HCT116 (cell line): ENCODE measurements around the gene SERPINI1. TPM values are rescaled to one million over a fixed set of nuclear protein-coding genes. Genes with fewer than 3 reads are reported as not detected.

Source experiments
- ATAC-seq: fragments of 200-7000 bp; cut with Tn5 transposase; 2 replicates; pipeline ENCODE4 v1.9.1; 2020; ENCODE audit warnings: mild to moderate bottlenecking, moderate library complexity
- BruUV-seq: library from RNA; stranded (reverse); fragments of 400-500 nt; replicated peaks from 2 replicates; lab custom pipeline; 2021; lab: Mats Ljungman, UMichigan
- CTCF ChIA-PET: fragments of 300-600 bp; sonication (Branson Sonifier 250); formaldehyde crosslinking; loops from one replicate; lab custom pipeline; 2021; ENCODE audit warnings: antibody characterized with exemption; lab: Charles Lee
- POLR2A ChIA-PET: fragments of 300-600, 350-600 bp; sonication (Branson Sonifier 250); formaldehyde crosslinking; loops from one replicate; lab custom pipeline; 2021; ENCODE audit warnings: antibody characterized with exemption; lab: Charles Lee
- RAD21 ChIA-PET, 2 experiments: fragments of 300-600 bp; sonication (Branson Sonifier 250); formaldehyde crosslinking; loops; one replicate each; lab custom pipeline; 2023; ENCODE audit warnings: low total read pairs in 2 of 2; ENCODE audit not compliant: uncharacterized antibody in 2 of 2, unreplicated experiment in 2 of 2, low non-redundant PET in 1 of 2; lab: Charles Lee
- DNase-seq: peaks from one replicate; pipeline ENCODE4 v3.0.0-alpha.2; 2010; ENCODE audit warnings: low read depth, low spot score
- H2AFZ ChIP-seq: fragments of 200-600 bp; shearing (Covaris generic), sonication (generic); 2 replicates; pipeline ENCODE4 v1.6.1; 2017; ENCODE audit warnings: low read depth, mixed run types, mixed read lengths, antibody characterized with exemption, low read length; ENCODE audit not compliant: poor library complexity, severe bottlenecking
- H3K27ac ChIP-seq: 2 replicates; pipeline ENCODE4 v1.5.1; 2012; ENCODE audit warnings: low read depth, low read length
- H3K27me3 ChIP-seq: fragments of 200-600 bp; sonication (generic); 2 replicates; pipeline ENCODE4 v1.6.1; 2016; ENCODE audit warnings: mixed run types, low read length, mixed read lengths; ENCODE audit not compliant: insufficient read depth
- H3K36me3 ChIP-seq, 2 experiments: fragments of 200-500 bp in 1 of 2; fragments of 200-600 bp in 1 of 2; sonication (Bioruptor generic) in 1 of 2; sonication (generic) in 1 of 2; 2 replicates each; pipeline versions ENCODE4 v1.5.1 to v1.6.1; 2014 to 2016; ENCODE audit warnings: low read length in 2 of 2, inconsistent platforms in 1 of 2, mixed read lengths in 1 of 2, mixed run types in 1 of 2; ENCODE audit not compliant: insufficient read depth in 2 of 2, control insufficient read depth in 1 of 2
- H3K4me1 ChIP-seq, 2 experiments: fragments of 200-600 bp in 1 of 2; sonication (generic) in 1 of 2; 2 replicates each; pipeline versions ENCODE4 v1.5.1 to v1.6.1; 2012 to 2017; ENCODE audit warnings: low read length in 2 of 2, inconsistent platforms in 1 of 2, mild to moderate bottlenecking in 1 of 2, mixed read lengths in 1 of 2, mixed run types in 1 of 2, moderate library complexity in 1 of 2; ENCODE audit not compliant: insufficient read depth in 2 of 2, control insufficient read depth in 1 of 2
- H3K4me2 ChIP-seq: fragments of 200-600 bp; sonication (generic); 2 replicates; pipeline ENCODE4 v1.6.1; 2017; ENCODE audit warnings: mixed run types, low read length, mixed read lengths
- H3K4me3 ChIP-seq, 2 experiments: fragments of 200-600 bp in 1 of 2; sonication (generic) in 1 of 2; replicated peaks in 1 of 2; 2 replicates each; pipeline ENCODE4 v1.5.1; 2011 to 2016; ENCODE audit warnings: low read length in 2 of 2, control low read depth in 1 of 2, low read depth in 1 of 2, mild to moderate bottlenecking in 1 of 2, mixed read lengths in 1 of 2, mixed run types in 1 of 2
- H3K79me2 ChIP-seq: fragments of 200-600 bp; sonication (generic); 2 replicates; pipeline ENCODE4 v1.6.1; 2017; ENCODE audit warnings: mild to moderate bottlenecking, mixed run types, low read length, moderate library complexity, mixed read lengths; ENCODE audit not compliant: insufficient read depth
- H3K9ac ChIP-seq: fragments of 200-600 bp; sonication (generic); 2 replicates; pipeline ENCODE4 v1.6.1; 2016; ENCODE audit warnings: low read length, mixed read lengths
- H3K9me2 ChIP-seq: fragments of 200-600 bp; sonication (generic), shearing (Covaris generic); 2 replicates; pipeline ENCODE4 v1.6.1; 2017; ENCODE audit warnings: mixed run types, mild to moderate bottlenecking, moderate library complexity; ENCODE audit not compliant: insufficient read depth
- H3K9me3 ChIP-seq, 2 experiments: fragments of 200-500 bp in 1 of 2; fragments of 200-600 bp in 1 of 2; sonication (Bioruptor generic) in 1 of 2; sonication (generic) in 1 of 2; 2 replicates each; pipeline ENCODE4 v1.6.1; 2014 to 2017; ENCODE audit warnings: low read length in 2 of 2, mixed read lengths in 2 of 2, inconsistent platforms in 1 of 2, low read depth in 1 of 2, mild to moderate bottlenecking in 1 of 2, mixed run types in 1 of 2, moderate library complexity in 1 of 2; ENCODE audit not compliant: control insufficient read depth in 1 of 2, insufficient read depth in 1 of 2
- H4K20me1 ChIP-seq: fragments of 200-600 bp; sonication (generic), shearing (Covaris generic); 2 replicates; pipeline ENCODE4 v1.6.1; 2017; ENCODE audit warnings: mixed run types, mild to moderate bottlenecking, moderate library complexity; ENCODE audit not compliant: insufficient read depth
- CBX3 ChIP-seq: IDR thresholded peaks from 2 replicates; pipeline ENCODE4 v1.6.1; 2012; ENCODE audit warnings: low read depth
- CEBPB ChIP-seq: IDR thresholded peaks from 2 replicates; pipeline ENCODE4 v1.6.1; 2012; ENCODE audit warnings: low read depth
- EGR1 ChIP-seq: IDR thresholded peaks from 2 replicates; pipeline ENCODE4 v1.6.1; 2012; ENCODE audit warnings: low read depth
- ELF1 ChIP-seq: IDR thresholded peaks from 2 replicates; pipeline ENCODE4 v1.6.1; 2012; ENCODE audit warnings: low read depth, borderline replicate concordance
- EZH2phosphoT487 ChIP-seq: fragments of 200-600 bp; IDR thresholded peaks from 2 replicates; pipeline ENCODE4 v1.6.1; 2018; ENCODE audit warnings: antibody characterized with exemption, borderline replicate concordance
- POLR2A ChIP-seq: IDR thresholded peaks from 2 replicates; pipeline ENCODE4 v1.7.0; 2011; ENCODE audit warnings: borderline replicate concordance; ENCODE audit not compliant: insufficient read depth, insufficient read length; ENCODE audit errors: extremely low read depth
- POLR2AphosphoS5 ChIP-seq: IDR thresholded peaks from 2 replicates; pipeline ENCODE4 v1.6.1; 2011; ENCODE audit warnings: mild to moderate bottlenecking, low read depth, low read length, moderate library complexity
- RAD21 ChIP-seq: IDR thresholded peaks from 2 replicates; pipeline ENCODE4 v1.6.1; 2012; ENCODE audit warnings: low read depth, mild to moderate bottlenecking
- SIN3A ChIP-seq: IDR thresholded peaks from 2 replicates; pipeline ENCODE4 v1.6.1; 2012; ENCODE audit warnings: low read depth
- SP1 ChIP-seq: IDR thresholded peaks from 2 replicates; pipeline ENCODE4 v1.6.1; 2012; ENCODE audit warnings: low read depth
- SRF ChIP-seq: IDR thresholded peaks from 2 replicates; pipeline ENCODE4 v1.6.1; 2012; ENCODE audit warnings: low read depth
- TCF7L2 ChIP-seq: IDR thresholded peaks from 2 replicates; pipeline ENCODE4 v1.7.0; 2011; ENCODE audit warnings: borderline replicate concordance, inconsistent platforms; ENCODE audit not compliant: insufficient read depth, insufficient read length; ENCODE audit errors: extremely low read depth
- YY1 ChIP-seq: IDR thresholded peaks from 2 replicates; pipeline ENCODE4 v1.6.1; 2011; ENCODE audit warnings: low read length, low read depth, moderate library complexity, mild to moderate bottlenecking; ENCODE audit not compliant: insufficient replicate concordance; ENCODE audit errors: extremely low read depth
- ZFX ChIP-seq: fragments of 450-650 bp; IDR thresholded peaks from 2 replicates; pipeline ENCODE4 v1.6.1; 2017
- intact Hi-C: fragments of 100-400 bp; cut with micrococcal nuclease; formaldehyde crosslinking; loops from 2 replicates; pipeline ENCODE4 v1.10.0; 2022
- total RNA-seq: library from RNA; stranded (reverse); gene quantifications from one replicate; pipeline ENCODE4 v1.2.1, GENCODE V29; 2021; ENCODE audit not compliant: unreplicated experiment
- TF ChIP-seq, protein P1 (sequence below), 3 experiments: fragments of 200-600 bp in 1 of 3; sonication (generic) in 1 of 3; IDR thresholded peaks in 2 of 3; conservative IDR thresholded peaks in 1 of 3; 2 replicates each; pipeline ENCODE4 v1.5.1; 2012 to 2017; ENCODE audit warnings: low read depth in 2 of 3, low read length in 2 of 3, antibody characterized with exemption in 1 of 3, borderline replicate concordance in 1 of 3, control low read depth in 1 of 3, mild to moderate bottlenecking in 1 of 3, mixed read lengths in 1 of 3, mixed run types in 1 of 3, moderate library complexity in 1 of 3; ENCODE audit not compliant: insufficient read depth in 1 of 3
- TF ChIP-seq, protein P2 (sequence below): IDR thresholded peaks from 2 replicates; pipeline ENCODE4 v1.6.1; 2011; ENCODE audit warnings: mild to moderate bottlenecking, low read length, moderate library complexity; ENCODE audit not compliant: insufficient replicate concordance; ENCODE audit errors: extremely low read depth
- TF ChIP-seq, protein P3 (sequence below): IDR thresholded peaks from 2 replicates; pipeline ENCODE4 v1.6.1; 2012
- TF ChIP-seq, protein P4 (sequence below): IDR thresholded peaks from 2 replicates; pipeline ENCODE4 v1.6.1; 2012; ENCODE audit warnings: low read depth

SERPINI1 gene
- total RNA-seq, 1 experiment from 2014 or later, result 6.5 TPM

DNA sequence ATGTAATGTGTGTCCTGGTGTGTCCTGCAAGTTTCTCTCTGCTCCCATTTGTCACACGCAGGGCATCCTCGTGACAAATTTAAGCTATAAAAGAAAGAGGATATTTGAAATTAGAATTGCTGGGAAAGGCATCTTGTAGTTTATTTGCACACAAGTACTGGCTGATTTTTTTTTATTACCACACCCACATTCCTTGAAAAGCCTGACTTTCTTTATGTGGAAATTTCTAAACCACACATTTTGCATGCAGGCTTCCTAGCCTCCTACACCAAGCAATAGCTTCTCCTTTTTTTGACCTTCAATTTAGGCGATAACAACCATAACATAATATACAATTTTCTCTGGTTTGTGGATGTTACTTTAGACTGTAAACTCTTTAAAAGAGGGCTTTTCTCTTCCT, 126.1 kb downstream of the SERPINI1 start:
- Histone ChIP-seq H3K9me2 (no peaks in the 10 kb centered on the region), H3K9me3 (no peaks in the 10 kb centered on the region), H4K20me1 (no peaks in the 10 kb centered on the region), H3K4me3 (no peak overlapping the region), H3K36me3 (no peaks in the 10 kb centered on the region), H3K9ac (no peak overlapping the region), H3K79me2 (no peaks in the 10 kb centered on the region), H3K27ac (no peak overlapping the region), H3K27me3 (no peaks in the 10 kb centered on the region), H3K4me2 (no peak overlapping the region), H2AFZ (no peak overlapping the region), H3K4me1 (no peaks in the 10 kb centered on the region)
- ATAC-seq (no peak), DNase-seq (no peak)
- ChIA-PET POLR2A (no interaction called here), CTCF (interaction anchor here (0.8 to 2.0 kb wide), 3 partner anchors 11 to 20 kb away, joined by 3 to 8 read pairs (median 3); no protein-coding TSS in a partner anchor), RAD21 (no interaction called here)
- no peak for TF ChIP-seq EZH2phosphoT487
- TF ChIP-seq YY1, result no peak
- no peak for TF ChIP-seq TCF7L2
- TF ChIP-seq POLR2AphosphoS5, result no peak
- TF ChIP-seq EGR1, result no peak
- TF ChIP-seq, protein P1, sequence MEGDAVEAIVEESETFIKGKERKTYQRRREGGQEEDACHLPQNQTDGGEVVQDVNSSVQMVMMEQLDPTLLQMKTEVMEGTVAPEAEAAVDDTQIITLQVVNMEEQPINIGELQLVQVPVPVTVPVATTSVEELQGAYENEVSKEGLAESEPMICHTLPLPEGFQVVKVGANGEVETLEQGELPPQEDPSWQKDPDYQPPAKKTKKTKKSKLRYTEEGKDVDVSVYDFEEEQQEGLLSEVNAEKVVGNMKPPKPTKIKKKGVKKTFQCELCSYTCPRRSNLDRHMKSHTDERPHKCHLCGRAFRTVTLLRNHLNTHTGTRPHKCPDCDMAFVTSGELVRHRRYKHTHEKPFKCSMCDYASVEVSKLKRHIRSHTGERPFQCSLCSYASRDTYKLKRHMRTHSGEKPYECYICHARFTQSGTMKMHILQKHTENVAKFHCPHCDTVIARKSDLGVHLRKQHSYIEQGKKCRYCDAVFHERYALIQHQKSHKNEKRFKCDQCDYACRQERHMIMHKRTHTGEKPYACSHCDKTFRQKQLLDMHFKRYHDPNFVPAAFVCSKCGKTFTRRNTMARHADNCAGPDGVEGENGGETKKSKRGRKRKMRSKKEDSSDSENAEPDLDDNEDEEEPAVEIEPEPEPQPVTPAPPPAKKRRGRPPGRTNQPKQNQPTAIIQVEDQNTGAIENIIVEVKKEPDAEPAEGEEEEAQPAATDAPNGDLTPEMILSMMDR (IDR thresholded peaks at IDR 0.05 in 2 of 3, conservative IDR thresholded peaks at IDR 0.05 in 1 of 3; ENCODE audit: borderline replicate concordance in 1 of 3, insufficient read depth in 1 of 3, low read depth in 2 of 3, low read length in 2 of 3), result no peak
- TF ChIP-seq, protein P2, sequence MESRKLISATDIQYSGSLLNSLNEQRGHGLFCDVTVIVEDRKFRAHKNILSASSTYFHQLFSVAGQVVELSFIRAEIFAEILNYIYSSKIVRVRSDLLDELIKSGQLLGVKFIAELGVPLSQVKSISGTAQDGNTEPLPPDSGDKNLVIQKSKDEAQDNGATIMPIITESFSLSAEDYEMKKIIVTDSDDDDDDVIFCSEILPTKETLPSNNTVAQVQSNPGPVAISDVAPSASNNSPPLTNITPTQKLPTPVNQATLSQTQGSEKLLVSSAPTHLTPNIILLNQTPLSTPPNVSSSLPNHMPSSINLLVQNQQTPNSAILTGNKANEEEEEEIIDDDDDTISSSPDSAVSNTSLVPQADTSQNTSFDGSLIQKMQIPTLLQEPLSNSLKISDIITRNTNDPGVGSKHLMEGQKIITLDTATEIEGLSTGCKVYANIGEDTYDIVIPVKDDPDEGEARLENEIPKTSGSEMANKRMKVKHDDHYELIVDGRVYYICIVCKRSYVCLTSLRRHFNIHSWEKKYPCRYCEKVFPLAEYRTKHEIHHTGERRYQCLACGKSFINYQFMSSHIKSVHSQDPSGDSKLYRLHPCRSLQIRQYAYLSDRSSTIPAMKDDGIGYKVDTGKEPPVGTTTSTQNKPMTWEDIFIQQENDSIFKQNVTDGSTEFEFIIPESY, result no peak
- TF ChIP-seq RAD21, result no peak
- no peak for TF ChIP-seq POLR2A
- TF ChIP-seq SP1, result no peak
- TF ChIP-seq CBX3, result no peak
- TF ChIP-seq SRF, result no peak
- TF ChIP-seq CEBPB, result no peak
- no peak for TF ChIP-seq SIN3A
- TF ChIP-seq, protein P3, sequence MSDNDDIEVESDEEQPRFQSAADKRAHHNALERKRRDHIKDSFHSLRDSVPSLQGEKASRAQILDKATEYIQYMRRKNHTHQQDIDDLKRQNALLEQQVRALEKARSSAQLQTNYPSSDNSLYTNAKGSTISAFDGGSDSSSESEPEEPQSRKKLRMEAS, result no peak
- no peak for TF ChIP-seq ZFX
- no peak for TF ChIP-seq ELF1
- TF ChIP-seq, protein P4, sequence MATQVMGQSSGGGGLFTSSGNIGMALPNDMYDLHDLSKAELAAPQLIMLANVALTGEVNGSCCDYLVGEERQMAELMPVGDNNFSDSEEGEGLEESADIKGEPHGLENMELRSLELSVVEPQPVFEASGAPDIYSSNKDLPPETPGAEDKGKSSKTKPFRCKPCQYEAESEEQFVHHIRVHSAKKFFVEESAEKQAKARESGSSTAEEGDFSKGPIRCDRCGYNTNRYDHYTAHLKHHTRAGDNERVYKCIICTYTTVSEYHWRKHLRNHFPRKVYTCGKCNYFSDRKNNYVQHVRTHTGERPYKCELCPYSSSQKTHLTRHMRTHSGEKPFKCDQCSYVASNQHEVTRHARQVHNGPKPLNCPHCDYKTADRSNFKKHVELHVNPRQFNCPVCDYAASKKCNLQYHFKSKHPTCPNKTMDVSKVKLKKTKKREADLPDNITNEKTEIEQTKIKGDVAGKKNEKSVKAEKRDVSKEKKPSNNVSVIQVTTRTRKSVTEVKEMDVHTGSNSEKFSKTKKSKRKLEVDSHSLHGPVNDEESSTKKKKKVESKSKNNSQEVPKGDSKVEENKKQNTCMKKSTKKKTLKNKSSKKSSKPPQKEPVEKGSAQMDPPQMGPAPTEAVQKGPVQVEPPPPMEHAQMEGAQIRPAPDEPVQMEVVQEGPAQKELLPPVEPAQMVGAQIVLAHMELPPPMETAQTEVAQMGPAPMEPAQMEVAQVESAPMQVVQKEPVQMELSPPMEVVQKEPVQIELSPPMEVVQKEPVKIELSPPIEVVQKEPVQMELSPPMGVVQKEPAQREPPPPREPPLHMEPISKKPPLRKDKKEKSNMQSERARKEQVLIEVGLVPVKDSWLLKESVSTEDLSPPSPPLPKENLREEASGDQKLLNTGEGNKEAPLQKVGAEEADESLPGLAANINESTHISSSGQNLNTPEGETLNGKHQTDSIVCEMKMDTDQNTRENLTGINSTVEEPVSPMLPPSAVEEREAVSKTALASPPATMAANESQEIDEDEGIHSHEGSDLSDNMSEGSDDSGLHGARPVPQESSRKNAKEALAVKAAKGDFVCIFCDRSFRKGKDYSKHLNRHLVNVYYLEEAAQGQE, result no peak
- BruUV-seq, result no TSS peak
- intact Hi-C loops, result no loop called here
